22Rv1 (cell line): Measurements from ENCODE around the gene SFSWAP.

ENCODE experiments used
- H3K27ac ChIP-seq: fragments of 450-650 bp; 2 replicates; pipeline ENCODE4 v1.5.1; 2017
- ZFX ChIP-seq: fragments of 450-650 bp; IDR thresholded peaks from 2 replicates; pipeline ENCODE4 v1.6.1; 2017; ENCODE audit warnings: antibody characterized with exemption, borderline replicate concordance
- TF ChIP-seq, protein P1 (sequence below): fragments of 450-650 bp; IDR thresholded peaks from 2 replicates; pipeline ENCODE4 v1.5.1; 2017; ENCODE audit warnings: mild to moderate bottlenecking

Gene SFSWAP

DNA sequence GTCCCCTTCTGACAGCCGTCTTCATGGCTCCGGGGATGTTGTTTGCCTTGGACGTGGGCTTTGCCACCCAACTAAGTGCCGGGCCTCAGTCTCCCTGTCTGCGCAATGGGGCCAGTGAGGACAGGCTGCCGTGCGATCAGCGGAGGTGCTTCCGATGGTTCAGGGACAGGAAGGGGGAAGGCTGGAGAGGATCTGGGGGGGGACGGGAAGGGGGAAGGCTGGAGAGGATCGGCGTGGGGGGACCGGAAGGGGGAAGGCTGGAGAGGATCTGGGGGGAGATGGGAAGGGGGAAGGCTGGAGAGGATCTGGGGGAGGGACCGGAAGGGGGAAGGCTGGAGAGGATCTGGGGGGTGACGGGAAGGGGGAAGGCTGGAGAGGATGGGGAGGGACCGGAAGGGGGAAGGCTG, 120.7 kb downstream of the SFSWAP start:
- TF ChIP-seq, protein P1, sequence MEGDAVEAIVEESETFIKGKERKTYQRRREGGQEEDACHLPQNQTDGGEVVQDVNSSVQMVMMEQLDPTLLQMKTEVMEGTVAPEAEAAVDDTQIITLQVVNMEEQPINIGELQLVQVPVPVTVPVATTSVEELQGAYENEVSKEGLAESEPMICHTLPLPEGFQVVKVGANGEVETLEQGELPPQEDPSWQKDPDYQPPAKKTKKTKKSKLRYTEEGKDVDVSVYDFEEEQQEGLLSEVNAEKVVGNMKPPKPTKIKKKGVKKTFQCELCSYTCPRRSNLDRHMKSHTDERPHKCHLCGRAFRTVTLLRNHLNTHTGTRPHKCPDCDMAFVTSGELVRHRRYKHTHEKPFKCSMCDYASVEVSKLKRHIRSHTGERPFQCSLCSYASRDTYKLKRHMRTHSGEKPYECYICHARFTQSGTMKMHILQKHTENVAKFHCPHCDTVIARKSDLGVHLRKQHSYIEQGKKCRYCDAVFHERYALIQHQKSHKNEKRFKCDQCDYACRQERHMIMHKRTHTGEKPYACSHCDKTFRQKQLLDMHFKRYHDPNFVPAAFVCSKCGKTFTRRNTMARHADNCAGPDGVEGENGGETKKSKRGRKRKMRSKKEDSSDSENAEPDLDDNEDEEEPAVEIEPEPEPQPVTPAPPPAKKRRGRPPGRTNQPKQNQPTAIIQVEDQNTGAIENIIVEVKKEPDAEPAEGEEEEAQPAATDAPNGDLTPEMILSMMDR: no peak
- no peak for TF ChIP-seq ZFX
- peak overlapping the region; percentile 98 for H3K27ac ChIP-seq

DNA sequence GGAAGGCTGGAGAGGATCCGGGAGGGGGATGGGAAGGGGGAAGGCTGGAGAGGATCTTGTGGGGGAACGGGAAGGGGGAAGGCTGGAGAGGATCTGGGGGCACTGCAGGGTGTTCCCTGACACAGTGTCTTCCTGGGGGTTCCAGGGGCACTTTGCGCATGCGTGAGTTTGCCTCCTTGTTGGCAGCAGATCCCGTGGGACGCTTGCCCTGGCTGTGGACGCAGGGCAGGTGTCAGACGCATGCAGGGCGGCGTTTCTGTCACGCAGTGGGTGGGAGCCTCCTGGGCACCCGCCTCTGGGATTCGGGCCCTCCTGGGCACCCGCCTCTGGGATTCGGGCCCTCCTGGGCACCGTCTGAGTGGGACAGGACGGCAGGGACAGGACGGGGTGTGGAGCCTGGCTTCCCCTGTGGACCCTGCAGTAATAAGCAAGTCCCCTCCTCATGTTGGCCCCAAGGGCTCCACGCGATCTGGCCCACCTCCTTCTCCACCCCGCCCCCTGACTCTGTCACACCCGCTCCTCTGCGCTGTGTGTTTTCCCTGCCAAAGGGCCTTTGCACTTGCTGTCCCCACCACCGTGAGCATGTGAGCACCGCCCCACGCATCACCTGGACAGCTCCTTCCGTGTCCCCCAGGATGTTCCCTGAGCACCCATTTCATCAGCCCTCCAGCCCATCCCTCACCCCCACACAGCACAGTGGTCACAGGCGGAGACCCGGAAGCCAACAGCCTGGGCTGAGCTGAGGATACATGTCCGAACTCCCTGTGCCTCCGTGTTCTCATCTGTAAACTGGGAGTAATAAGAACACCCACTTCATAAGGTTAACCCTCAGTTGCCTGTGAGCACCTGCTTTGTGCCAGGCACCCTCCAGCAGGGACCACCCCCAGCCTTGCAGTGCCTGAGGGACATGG, 121.7 kb downstream of the SFSWAP start:
- TF ChIP-seq ZFX: no peak
- TF ChIP-seq, protein P1: no peak
- H3K27ac ChIP-seq: peak overlapping the region; percentile 54

DNA sequence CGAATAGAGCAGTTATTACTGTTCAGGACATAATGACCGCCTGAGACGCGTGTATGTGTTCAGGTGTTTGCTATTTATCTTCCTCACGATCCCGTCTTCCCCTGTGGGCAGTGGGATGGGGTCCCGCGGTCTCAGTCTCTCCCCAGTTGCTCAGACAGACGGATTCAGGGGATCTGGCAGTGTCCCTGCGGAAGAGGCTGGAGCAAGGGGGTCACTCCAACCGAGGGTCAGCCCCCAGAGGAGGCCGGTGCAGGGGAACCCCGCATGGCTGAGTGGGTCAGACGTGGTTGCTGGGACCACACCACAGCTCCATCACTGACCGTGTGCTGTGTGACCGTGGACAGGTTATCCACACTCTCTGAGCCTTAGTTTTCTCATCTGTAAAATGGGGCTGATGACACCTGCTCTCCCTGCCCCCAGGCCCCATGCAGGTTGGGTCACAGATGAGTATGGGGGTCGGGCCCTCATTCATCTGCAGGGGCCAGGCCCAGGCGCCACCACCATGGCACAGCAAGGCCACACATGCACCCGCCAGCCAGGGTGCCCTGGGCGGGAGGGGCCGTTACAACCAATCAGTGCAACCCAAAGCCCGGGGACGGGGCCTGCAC, 122.5 kb downstream of the SFSWAP start:
- TF ChIP-seq ZFX: no peak
- TF ChIP-seq, protein P1: no peak
- peak overlapping the region; percentile 54; the same call in 1 of the 2 replicates for H3K27ac ChIP-seq

DNA sequence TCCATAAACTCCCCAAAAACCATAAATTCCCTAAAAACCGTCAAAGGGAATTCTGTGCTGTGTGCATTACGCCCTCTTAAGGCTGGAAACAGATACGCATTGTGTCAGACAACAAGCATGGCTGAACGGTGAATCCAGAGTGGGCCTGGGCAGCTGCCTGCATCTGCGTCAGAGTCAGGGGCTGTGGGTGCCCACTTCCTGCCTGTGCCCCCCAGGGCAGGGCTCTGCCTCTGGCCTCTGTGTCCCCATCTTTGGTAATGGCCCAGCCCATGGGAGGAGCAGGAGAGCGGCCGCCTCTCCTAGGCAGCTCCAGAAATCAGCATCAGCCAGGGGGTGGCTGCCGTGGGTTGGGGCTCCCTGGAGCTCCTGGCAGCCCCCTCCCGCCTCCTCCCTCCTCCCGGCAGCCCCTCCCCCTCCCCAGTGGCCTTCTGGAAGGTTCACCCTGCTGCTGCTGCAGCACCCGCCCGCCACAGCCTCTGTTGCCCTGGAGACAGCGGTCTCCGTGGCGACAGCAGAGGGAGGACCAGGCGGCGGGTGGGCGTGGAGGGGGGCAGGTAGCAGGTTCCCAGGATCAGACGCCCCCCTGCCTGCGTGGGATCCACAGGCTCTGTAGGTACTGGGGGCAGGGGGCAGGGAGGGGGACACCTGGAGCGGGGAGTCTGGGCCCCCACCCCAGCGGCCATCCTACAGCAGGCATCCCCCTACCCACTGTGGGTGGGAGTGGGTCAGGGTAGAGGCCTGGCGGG, 123.2 kb downstream of the SFSWAP start:
- H3K27ac ChIP-seq: no peak overlapping the region
- TF ChIP-seq ZFX: no peak
- TF ChIP-seq, protein P1: peak; percentile 84

DNA sequence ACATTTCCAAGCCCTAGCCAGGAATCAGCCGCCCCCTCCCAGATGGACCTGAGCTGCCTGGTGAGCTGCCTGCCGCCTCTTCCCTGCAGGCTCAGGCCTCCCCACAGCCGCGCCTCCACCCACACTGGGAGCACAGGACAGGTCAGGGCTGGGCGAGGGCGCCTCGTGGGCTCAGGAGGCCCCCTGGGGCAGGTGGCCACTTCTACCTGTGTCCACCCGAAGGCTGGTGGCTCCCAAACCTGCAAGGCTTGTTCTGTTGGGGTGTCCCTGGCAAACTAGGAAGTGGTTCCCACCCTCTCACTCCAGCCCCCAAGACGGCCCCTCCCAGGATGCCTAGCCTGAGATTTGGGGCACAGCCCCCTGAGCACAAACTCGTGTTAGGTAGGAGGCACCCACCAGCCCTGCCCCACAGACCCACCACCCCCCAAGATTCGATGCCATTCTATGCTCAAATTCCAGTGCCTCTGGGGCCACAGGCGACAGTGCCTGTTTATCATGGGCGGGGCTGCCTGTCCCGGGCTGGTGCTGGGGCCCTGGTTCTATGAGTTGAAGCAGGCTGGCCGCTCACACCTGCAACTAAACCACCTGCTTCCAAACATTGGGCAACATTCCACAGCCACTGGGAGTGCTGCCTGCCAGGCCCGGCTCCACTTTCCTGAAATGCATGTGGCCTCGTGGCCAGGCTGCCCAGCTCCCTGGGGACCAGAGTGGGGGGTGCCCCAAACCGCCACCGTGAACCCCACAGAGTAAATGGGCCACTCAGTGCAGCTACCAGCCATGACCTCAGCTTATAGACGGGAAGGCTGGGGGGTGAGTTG, 124.1 kb downstream of the SFSWAP start:
- TF ChIP-seq ZFX: no peak
- TF ChIP-seq, protein P1: no peak
- no peak overlapping the region for H3K27ac ChIP-seq

DNA sequence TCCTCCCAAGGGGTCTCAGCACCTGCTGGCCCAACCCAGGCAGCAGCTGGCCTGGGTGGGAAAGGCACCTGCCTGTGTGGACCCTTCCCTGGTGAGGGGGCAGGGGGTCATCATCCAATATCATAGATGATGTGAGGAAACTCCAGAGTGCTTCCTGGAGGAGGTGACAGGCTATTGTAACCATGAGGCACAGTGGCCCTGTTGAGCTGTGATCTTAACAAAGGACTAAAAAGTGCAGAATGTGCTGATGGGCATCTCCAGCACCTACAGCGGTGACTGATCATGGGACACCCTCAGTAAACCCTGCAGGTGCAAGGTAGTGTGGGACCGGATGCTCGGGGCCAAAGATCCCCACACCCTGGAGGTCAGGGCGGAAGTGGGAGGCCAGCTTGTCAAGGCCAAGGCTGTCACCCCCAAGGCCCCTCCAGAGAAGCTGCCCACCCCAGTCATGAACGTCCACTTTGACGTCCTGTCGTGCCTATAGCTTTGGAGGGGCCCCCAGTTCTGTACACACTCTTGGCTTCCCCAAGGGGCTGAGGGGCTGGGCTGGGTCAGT, 124.8 kb downstream of the SFSWAP start:
- no peak for TF ChIP-seq ZFX
- TF ChIP-seq, protein P1: no peak
- H3K27ac ChIP-seq: no peak overlapping the region
